HG02571 (cell line): ENCODE data around the gene CRYBG3.

ENCODE experiments used
- ATAC-seq: cut with Tn5 transposase; IDR thresholded peaks from one replicate; pipeline ENCODE4 v1.9.1; 2021; ENCODE audit warnings: mild to moderate bottlenecking, moderate library complexity; ENCODE audit not compliant: unreplicated experiment

CRYBG3 gene

DNA sequence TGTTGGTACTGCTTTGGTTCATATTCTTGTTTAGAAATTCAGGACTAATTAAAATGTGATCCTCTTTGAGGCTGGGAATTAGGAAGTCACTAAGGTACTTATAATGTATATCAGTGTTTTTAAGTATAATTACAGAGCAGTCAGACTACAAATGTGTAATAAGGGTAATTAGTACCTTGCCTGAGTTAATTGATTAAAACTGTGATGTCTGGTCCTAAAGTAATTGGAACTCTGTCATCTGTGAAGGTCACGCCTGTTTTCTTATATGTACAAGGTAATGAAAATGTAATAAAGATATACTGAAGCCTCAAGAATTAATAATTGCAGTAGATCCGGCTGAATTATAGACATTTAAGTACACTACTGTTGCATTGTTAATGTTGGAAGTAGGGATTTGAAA lies 117.6 kb downstream of the CRYBG3 start:
- ATAC-seq, result no peak

GRCh38 chr3:97940034-97940433 lies 118.2 kb downstream of the CRYBG3 start:
- ATAC-seq, result no peak

DNA sequence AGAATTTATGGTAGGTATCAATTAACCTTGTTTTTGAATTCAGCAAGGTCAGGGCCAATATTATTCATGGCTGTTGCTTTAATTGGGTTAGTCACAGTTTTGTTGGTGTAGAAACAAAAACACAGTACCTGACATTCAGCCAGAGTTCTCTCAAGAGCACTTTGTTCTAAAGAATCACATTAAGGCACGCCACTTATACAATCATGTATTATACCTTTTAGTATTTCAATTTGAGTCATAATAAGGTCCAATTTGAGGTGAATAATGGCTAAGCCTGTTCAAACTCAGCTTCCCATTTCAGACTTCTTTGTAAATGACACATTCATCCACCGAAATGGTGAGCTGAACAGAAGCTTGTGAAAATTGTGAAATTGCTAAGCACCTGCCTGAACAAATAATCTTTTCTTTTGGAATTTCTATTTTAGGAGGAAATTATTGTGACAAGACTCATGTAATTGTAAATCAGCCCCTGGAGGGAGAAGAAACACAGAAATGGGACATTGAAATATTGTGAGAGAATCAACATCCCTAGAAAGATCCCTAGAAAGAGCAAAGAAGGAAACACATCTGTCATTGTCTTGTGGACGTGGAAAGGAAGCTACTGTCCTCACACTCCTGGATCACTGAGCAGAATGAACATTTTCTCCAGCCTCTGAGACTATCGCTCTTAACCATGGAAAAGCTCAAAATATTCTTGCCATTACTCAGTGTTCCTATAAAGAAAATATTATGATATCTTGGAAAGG lies 121.2 kb downstream of the CRYBG3 start:
- no peak for ATAC-seq

DNA sequence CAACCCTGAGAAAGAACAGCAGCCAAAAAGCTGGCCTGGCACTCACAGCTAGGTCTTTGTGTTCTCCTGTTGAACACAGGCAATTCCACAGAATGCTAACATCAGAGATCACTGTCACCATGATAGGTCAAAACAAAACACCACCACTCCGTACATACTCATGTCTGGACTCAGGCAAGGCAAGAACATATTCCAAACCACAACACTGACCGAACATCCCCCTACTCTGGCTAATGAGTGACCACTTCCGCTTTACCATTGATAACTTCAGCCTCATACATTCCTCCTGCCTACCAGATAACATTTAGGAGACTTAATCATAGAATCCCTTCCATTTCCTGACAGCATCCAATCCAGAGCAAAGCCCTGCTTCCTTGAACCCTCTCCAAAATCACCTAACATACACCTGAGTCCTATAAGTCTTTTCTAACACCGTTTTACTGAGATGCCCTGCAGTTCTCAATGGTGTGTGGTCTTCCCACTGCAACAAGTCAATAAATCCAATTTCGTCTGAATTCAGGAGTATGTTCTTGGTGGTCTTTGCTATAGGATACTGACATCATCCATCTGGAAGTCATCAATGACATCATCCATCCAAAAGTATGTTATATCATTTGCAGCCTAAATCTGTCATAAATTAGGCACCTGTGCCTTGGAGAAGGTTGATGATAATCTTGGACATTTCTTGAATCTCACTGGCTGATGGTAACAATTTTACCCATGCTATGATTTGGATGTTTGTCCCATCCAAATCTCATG lies 126.7 kb downstream of the CRYBG3 start:
- no peak for ATAC-seq

DNA sequence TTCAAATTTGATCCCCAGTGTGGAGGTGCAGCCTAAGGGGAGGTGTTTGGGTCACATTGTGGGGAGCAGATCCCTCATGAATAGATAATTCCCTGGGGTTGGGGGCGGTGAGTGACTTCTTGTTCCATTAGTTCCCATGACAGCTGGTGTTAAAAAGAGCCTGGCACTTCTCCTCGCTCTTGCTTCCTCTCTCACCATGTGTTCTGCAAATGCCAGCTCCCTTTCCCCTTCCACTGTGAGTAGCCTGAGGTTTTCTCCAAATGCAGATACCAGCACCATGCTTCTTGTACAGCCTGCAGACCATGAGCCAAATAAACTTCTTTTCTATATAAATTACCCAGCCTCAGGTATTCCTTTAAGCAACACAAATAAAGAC lies 127.3 kb downstream of the CRYBG3 start:
- ATAC-seq, result no peak

DNA sequence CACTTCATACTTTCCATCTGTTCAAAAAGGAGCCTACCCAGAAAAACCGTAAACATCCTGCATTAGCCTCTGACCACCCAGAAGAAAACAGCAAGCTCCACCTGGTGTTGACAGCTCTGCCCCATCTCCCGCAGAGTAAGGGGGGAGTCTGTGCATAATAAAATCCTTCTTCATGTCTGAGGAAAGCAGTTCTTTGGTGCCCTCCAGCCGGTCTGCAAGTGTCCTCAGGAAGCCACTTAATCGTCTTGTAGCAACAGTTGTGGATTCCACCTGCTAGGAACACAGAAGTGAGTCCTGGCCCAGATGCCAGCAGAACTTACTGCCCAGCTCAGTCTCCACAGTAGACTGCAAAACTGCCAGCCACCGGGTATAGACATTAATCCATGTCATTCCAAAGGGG lies 127.9 kb downstream of the CRYBG3 start:
- no peak for ATAC-seq

GRCh38 chr3:97950360-97950759 lies 128.5 kb downstream of the CRYBG3 start:
- ATAC-seq, result no peak

GRCh38 chr3:97952280-97952679 lies 130.5 kb downstream of the CRYBG3 start:
- no peak for ATAC-seq

GRCh38 chr3:97952872-97953271 lies 131.1 kb downstream of the CRYBG3 start:
- ATAC-seq, result no peak

DNA sequence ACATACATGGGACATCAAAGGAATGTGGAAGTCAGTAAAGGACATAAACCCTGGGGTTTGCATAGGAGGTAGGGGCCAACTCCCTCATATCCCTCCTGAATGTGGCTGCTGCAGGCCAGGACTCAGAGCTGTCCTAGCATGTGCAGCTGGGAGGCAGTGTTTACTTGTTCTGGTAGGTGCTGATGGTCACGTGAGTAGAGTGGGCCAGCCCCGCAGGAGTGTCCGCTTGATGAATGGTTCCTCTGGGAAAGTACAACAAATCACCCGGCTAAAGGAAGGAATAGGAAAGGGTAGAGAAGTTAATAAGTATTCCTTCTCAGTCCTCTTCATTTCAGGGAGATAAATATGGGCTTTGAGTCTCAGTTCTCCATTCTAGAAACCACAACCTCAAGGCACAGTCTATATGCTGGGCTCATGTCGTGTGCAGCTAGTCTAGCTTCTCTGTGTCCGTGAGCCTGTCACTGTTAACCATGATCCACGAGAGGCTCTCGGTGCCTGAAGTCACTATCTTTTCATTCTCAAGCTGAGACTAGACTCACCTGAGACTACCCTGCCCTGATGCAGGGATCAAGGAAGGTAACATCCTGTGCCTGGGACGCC lies 132.5 kb downstream of the CRYBG3 start:
- ATAC-seq, result no peak

DNA sequence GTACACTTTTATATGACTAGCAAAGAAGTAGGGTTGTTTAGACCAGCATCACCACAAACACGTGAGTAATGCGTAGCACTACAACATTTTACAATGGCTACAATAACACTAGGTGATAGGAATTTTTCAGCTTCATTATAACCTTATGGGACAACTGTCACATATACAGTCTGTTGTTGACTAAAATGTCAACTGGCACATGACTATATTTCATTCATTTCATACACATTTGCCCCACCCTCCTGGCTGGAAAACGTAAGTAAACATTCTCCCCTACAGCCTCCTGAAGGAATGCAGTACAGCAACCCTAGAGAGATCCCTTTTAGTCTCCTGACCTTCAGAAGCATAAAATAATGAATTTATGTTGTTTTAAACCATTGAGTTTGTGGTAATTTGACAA lies 134.2 kb downstream of the CRYBG3 start:
- ATAC-seq, result no peak

DNA sequence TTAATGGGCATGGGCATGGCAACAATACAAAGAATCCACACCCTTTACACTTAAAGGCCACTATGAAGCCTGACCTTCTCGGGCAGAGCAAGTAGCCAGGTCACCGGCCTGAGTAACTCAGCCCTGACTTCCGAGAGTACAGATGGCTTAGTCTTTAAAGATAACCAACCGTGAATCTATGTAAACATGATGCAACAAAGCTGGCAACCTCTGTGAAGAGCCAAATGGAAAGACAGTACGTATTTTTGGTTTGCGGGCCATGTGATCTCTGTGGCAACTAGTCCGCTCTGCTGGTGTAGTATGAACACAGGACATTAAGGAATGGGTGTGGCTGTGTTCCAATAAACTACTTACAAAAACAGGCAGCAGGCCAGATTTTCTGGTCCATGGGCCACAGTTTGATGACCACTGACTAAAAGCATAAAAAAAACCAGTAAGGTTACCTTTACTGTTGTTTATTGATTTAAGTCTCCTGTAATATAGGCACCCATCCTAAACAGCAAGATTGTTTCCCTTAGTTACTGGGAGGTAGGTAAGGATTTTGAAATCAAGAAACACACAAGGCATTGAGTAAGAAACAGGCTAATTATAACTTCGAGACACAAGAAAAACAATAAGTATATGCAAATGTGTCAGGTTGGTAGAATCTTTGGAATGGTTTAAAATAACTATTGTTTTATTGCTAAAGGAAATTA lies 136.0 kb downstream of the CRYBG3 start:
- no peak for ATAC-seq

DNA sequence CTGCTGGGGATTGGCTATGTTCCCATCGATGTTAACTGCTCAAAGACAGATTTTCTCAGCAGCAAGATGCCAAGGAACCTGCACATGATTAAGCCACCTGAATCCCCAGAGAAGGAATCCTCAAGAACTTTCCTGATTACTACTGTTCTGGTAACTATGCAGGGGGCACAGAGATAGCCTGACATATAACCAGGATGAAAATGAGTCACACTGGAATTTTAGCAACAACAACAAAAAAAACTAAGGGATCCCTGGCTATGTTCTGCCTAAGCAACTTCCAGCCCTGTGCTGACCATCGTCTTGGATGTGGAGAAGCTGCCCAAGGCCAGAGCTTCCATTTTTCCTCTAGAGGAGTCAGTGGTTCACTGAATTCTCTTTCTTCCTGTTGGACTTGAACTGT lies 136.6 kb downstream of the CRYBG3 start:
- ATAC-seq, result no peak

- ATAC-seq, result no peak
These were observed 137.0 kb downstream of the CRYBG3 start for GRCh38 chr3:97958796-97959195.

- no peak for ATAC-seq
These were observed 138.1 kb downstream of the CRYBG3 start for GRCh38 chr3:97959872-97960271.

DNA sequence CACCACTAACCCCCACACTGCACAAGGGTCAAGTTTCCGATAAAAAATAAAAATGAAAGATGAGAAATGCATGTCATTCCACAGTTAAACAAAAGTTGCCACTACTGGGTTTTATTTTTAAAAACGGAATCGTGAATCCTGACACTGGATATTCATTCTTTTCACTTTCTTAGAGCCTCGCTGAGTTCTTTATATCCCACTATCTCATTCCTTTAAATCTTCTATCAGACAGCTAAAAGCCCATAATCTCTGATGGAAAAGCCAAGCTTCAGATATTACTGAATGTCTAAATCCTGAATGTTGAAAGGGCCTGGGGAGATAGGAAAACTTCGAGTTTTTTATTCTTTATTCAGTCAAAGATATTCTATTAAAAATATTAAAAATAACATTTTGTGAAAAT lies 138.7 kb downstream of the CRYBG3 start:
- ATAC-seq, result no peak

DNA sequence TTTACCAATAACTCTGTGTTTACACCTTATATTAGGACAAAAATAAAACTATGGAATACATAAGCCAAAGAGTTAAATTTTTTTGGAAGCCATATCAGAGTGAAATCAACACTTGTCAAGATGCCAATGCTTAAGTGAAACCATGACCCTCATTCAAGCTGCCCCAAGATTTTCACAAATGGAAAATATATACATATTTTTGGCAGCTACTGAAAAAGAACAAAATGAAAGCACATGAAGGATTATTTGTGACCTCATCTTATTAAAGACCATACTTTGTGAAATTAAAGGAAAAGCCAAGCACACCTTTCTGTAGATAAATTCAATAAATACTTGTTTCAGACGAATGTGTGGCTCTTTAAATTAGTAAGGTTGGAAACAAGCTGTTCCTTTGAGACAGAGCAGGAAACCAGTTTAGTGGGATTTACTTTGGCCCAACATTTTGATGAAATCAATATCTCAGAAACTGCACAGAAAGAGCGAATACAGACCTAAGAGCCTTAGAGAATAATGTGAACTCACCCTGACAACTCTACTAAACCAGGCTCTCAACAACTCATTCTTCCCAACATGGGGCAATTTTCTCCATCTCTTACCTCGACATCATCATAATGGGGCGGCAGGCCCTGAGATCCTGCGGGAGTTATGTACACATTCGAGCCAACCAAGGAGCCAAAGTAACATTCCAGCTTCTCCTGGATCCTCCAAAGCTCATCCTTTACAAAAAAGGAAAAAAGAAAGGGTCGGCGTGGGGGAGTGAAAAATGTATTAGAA lies 139.4 kb downstream of the CRYBG3 start:
- no peak for ATAC-seq

DNA sequence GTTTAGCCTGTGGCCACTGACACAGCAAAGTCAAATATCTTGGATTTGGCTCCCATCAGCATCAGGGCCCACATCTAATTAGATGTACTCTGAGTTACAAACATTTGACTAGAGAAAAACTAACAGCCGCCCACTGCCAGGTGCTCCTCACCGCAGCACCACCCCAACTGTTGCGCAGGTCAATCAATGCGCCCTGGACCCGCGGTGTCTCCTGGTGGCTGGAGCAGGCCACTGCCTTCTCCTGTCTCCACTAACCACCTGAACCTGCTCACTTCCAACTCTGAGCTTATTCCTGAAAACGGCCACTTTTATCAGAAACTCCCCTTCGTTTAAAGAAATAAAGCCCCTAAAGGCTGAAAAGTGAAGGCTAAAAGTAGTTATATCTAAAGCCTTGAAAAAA lies 146.2 kb downstream of the CRYBG3 start:
- no peak for ATAC-seq

GRCh38 chr3:97968376-97968775 lies 146.6 kb downstream of the CRYBG3 start:
- no peak for ATAC-seq

DNA sequence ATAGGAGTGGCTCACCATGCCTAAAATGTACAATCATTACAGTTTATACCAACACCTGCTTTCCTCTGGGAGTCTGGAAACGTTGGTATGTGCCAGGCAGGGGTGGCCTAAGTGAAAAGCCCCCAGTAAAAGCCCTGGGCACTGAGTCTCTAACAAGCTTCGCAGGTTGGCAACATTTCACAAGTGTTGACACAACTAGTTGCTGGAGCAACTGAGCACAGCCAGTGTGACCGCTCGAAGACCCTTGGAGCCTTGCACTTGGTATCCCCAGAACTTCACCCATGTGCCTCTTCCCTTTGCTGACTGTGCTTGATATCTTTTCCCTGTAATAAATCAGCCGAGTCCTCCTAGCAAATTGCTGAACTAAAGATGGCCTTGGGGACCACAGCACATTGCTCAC lies 147.7 kb downstream of the CRYBG3 start:
- ATAC-seq, result no peak

- ATAC-seq, result no peak
These were observed 148.3 kb downstream of the CRYBG3 start for GRCh38 chr3:97970156-97970555.
